ENCODE results near the gene ABCB8.

Gene ABCB8

DNA sequence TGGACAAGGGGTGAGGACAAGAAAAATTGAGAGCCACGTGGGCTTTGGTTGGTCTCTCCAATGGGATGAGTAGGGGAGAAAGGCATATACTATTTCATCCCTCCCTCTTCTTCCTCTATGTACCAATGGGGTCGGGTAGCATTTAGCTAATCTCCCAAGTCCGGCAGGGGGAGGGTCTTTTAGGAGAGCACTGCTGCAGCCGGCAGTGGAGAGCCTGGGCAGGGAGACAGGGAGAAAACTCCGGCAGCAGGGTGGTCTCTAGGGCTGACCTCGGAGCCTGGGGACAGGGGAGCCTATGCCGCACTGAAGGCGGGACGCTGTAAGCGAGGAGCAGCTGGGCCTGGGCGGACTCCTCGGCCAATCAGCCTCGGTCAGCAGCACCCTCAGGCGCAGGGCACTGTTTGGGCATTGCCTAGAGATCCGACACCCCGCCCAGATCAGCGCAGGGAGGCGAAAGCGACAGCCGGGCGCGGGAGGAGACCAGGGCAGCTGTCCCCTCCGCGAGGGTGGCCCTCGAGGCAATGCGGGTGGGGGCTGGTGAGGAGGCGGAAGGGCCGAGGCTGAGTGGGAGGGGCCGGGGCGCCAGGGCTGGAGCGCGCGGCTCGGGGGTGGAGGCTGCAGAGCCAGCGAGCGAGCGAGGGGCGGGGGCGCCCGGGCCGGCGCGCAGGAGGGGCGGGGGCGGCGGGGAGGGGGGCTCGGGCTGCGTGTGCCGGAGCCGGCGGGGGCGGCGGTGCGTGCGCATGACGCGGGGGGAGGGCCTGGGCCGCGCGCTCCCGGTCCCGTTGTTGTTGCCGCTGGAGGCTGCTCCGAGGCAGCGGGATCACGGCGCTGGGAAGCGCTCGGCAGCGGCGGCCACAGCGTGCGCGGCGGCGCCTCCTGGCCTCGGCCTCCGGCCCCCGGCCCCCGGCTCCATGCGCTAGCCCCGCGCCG is 57.7 kb downstream of the ABCB8 start, which contains the start of gene AGAP3:
AGAP3 (plus strand) TSS at position 785 of the 930 bp plus-strand sequence. CDS start 267 bp downstream, outside the sequence.
- DNase-seq (ENCODE audit: low read depth in 2 of 2): peak in 1 of 2 donors; percentile 42

DNA sequence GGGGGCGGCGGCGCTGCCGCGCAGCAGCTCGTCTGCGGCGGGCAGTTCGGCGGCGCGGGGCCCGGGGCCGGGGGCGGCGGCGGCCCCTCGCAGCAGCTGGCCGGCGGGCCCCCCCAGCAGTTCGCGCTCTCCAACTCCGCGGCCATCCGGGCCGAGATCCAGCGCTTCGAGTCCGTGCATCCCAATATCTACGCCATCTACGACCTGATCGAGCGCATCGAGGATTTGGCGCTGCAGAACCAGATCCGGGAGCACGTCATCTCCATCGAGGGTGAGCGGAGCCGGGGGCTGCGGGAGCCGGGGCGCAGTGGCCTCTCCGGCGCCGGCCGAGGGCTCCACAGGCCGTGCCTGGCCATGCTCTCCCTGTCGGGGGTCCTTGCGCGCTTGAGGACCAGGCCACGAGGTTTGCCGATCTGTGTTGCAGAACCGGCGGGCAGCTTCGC is 58.6 kb downstream of the ABCB8 start:
- DNase-seq (ENCODE audit: low read depth in 2 of 2): no peak

DNA sequence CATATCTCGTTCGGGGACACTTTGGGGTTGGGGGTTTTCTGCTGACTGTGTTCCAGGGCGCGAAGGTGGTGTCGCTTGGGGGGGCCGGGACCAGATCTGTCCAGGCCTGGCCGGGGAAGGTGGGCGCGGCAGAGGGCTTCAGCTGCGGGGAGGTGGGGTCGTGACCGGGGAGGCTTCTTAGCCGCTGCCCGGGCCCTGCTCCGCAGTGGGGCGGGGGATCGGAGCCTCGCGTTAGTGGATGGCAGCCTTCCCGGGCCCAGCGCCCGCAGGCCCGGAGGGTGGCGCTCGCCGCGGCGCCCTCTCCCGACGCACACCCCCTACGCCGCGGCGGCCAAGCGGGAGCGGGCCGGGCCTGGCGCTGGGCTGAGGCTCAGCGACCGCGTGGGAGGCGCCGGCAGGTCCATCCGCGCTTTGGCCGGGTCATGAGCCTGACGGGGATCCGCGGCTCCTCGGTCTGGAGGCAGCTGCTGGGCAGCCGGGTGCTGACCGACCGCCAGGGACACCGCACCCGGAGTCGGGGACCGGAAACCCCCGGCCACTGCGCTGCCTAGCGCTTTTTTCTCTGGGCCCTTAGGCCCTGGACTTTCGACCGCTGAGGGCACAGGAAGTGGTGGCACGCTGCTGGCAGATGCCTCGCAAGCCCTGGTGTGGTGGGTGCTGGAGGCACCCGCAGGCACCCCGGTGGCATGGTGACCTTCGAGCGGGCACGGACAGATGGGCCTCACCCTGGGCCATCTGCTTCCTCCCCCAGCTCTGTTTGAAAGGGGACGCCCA is 59.2 kb downstream of the ABCB8 start:
- DNase-seq (ENCODE audit: low read depth in 2 of 2): no peak

DNA sequence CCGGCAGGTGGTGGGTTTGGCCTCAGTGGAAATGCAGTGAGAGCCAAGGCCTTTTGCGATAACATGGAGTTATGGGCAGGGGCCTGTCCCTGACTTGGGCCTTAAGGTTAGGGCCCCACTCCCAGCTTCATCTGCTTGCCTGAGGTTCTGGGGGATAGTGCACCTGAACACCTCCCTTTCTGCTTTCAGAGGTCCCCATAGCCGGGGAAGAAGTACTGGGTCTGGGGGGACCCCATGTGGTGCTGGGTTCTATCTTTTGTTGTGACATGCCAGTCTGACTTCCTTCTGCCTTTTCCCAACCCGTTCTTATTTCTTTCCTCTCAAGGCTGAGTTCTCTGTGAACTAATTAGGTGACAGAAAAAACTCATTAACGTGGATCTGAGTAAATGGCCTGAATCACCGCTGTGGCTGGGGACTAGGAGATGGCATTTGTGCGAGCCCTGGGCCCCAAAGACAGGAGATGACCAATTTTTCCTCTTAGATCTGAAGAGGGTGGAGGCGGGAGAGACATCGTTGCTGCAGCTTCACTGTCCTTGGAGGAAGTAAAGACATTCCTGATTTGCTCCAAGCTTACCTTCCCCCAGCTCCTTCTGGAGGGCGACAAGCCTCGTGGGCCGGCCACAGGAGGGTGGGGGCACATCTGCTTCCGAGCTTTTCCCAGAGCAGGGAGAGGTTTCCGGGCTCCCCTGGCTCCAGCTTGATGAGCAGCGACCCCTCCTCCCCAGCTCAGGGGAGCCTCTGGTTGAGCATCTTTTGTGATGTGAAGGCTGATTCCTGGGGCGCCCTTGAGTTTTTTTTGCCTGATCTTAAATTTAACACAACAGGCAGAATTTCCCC is 60.0 kb downstream of the ABCB8 start:
- no peak for DNase-seq (ENCODE audit: low read depth in 2 of 2)

DNA sequence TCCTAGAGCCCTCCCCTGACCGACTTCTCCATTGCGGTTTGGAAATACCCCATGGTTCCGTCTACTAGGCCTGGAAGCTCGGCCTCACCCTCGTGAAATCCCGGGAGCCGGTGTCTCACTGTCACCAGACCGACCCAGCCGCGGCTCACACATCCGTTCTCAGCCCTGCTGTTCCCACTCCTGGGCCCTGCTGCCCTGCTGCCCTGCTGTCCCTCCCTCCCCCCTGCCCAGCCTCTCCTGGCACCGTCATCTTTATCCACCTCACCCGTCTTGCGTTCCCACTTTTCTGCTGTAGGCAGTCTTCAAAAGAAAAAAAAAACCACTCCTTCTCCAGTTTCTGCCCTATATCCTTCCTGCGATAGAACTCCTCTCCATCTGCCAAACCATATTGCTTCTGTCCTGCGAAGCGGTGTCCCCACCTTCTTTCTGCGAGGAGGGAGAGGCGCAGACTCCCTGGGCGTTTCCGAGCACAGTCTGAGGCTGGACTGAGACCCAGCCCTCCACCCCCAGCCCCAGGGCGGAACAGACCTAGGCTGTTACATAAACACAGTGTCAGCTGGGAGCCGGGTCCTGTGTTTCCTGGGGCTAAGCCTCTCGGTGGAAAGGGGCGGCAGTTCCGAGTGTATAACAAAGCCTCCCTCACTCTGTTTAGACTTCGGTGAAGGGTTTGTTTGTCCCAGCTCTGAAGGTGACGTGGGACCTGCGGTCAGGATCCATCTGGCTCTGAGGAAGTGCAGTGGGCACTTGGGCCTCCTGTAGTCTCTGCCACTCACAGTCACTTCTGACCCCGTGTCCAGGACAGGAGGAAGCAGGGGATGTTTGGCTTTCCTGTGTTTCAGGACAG is 60.8 kb downstream of the ABCB8 start:
- DNase-seq (ENCODE audit: low read depth in 2 of 2): no peak

DNA sequence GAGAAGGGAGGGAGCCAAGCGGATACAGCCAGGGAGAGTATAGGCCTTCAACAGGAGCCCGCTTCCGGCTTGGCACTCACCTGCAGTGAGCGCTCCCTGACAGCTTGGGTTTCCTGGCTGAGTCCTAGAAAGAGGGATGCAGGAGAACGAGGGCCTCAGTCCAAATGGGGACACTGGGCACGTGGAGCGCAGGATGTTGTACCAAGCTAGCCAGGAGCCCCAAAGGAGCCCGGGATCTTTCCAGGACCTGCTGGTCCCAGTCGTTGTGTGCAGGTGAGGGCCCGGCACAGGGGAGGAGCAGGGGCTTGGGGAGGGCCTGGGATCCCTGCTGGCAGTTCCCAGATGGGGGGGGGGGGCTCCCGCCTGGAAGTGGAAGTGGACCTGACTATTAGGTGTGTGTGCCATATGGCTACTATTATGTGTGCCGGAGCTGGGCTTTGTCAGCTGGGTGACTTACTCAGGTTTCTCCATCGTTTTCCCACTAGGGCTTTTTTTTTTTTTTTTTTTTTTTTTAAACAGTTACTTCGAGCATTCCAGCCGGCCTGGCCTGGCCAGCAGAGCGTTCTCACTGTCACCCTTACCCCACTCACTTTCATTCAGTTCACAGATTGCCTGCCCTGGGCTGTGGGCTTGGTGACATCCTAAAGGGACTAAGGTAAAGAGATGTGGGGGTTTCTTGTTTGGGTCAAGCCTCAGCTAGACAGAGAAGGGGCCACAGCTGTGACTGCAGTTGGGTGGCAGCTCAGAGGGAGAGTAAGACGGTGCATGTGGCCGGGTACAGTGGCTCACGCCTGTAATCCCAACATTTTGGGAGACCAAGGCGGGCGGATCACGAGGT is 61.9 kb downstream of the ABCB8 start:
- no peak for DNase-seq (ENCODE audit: low read depth in 2 of 2)

DNA sequence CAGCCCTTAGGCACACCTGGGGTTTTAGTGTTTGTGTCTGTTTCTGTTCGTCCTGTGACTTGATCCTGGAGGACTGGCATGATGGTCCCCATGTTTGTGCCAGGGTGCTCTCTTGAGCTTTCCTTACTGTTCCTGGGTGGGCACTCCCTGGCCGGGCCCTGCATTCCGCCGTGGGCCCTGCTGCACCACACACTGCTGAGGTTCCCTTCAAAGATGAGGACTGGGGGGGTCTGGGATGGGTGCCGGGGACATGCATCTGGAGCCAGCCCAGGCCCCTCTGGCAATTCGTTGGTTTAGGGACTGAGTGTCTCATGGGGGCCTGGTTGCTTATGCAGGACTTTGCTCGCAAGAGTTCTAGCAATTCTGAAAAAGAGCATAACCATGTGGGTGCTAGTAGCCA is 62.8 kb downstream of the ABCB8 start:
- no peak for DNase-seq (ENCODE audit: low read depth in 2 of 2)

DNA sequence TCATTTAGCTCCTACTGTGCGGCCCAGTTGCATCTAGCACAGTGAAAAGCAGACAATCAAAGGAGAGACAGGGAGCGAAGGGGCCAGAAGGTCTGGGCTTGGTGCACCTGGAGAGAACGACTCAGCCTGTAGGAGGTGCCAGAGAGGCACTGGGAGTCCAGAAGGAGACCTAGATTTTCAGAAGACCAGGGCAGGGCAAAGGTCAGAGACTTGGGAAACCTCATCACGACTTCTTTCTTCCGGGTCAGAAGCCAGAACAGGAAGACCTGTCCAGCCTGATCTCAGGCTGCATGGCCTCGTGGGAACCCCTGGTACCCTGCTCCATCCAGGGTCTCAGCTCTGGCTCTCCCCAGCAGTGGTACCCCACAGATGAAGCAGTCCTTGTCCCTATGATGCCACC is 63.2 kb downstream of the ABCB8 start:
- no peak for DNase-seq (ENCODE audit: low read depth in 2 of 2)

DNA sequence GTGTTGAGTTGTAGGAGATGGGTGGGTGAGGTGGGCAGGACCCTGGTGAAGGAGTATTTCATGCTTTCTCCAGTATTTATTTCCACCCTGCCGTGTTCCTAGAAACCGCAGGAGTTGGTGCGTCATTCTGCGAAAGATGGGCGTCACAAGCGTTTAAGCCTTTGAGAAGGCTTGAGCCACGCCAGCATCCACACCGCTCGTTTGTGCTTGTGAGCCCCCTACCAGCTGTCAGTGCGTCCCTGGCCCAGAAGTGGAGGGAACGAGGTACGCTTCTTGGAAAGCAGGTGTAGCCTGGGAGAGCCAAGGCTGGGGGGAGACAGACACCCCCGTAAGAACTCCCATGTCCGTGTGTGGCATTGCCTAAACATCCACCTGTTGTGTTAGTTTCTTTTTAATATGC is 63.7 kb downstream of the ABCB8 start:
- DNase-seq (ENCODE audit: low read depth in 2 of 2): no peak

DNA sequence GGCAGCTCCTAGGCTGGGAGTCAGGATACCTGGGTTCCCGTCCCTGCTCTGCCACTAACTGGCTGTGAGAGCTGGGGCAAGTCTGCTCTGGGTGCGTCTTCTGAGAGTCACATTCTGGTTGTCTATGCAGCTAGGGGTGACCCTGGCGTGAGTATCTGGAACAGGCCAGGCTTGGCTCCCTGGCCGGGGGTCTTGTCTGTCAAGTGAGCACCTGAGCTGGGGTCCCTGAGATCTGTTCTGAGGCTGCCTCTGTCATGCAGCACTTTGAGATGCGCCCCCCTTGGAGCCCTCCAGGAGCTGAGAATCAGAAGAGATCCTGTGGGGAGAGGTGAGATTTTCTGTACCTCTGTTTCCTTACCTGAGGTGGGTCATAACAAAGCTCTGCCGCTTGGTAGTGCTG is 65.5 kb downstream of the ABCB8 start:
- DNase-seq (ENCODE audit: low read depth in 2 of 2): no peak

DNA sequence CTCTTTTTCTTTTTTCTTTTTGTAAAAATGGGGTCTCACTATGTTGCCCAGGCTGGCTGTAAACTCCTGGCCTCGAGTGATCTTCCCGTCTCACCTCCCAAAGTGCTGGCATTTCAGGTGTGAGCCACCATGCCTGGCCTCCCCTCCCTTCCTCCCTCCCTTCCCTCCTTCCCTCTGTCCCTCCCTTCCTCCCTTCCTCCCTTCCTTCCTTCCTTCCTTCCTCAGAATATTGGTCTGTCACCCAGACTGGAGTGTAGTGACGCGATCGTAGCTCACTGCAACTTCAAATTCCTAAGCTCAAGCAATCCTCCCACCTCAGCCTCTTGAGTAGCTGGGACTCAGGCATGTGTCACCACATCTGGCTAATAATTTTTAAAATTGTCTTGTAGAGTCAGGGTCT is 66.4 kb downstream of the ABCB8 start:
- no peak for DNase-seq (ENCODE audit: low read depth in 2 of 2)

DNA sequence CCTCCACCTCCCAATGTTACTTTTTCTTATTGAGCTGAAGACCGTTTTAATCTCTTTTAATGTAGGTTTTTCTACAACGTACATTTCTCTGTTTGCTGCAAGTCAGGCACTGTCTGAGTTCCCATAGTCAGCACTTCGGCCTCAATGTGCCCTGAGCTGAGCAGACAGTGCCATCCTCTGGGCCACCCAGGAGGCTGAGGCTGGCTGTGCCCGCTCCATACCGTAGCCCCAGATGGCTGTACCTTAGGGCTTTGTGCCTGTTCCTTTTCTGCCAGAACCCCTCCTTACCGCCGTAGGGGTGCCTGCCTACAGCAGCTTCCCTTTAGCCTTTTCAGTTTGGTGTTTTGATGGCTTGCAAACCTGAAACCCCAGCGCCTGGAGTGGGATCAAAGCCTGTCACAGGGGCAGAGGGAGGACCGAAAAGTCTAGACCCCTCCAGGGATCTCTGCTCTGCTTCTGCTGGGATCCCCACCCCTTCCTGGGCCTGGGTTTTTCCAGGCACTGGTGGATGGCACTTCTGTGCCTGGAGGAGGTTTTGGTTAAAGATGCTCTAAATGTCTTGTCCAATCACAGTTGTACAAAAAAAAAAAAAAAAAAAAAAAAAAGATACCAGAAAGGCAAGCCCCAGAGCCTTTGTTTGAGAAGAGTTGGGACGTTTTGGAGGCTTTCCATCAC is 67.0 kb downstream of the ABCB8 start:
- DNase-seq (ENCODE audit: low read depth in 2 of 2): no peak

DNA sequence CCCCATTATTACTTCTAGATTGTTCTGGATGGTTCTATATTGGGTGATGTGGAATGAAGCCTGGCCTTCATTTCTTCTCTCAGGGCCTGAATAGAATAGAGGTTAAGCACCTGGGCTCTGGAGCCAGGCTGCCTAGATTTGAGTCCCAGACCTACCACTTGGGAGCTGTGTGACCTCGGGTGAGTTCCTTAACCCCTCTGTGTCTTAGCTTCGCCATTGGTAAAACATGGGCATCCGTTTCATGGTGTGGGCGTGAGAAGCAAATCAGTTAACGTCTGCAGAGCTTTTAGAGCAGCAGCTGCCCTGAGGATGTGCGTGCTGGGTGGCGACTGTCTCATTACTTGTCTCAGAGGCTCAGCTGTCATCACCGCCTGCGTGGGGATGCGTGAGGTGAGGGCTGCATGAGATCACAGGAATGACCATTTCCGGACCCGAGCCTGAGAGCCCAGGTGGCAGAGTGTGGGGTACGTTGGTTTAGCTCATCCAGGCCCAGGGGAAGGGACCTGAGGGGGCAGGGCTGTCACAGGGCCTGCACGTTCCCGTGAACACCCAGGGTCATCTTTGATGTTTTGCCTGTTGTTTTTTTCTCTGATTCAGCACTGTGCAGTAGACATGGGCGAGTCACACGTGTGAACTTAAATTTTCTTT is 67.7 kb downstream of the ABCB8 start:
- no peak for DNase-seq (ENCODE audit: low read depth in 2 of 2)
